Panc1 (cell line): Measurements from ENCODE around the gene LGALSL.

Source experiments
- CTCF ChIP-seq: fragments of 450-650 bp; IDR thresholded peaks from 2 replicates; pipeline ENCODE4 v1.5.1; 2017; ENCODE audit warnings: mild to moderate bottlenecking
- POLR2AphosphoS5 ChIP-seq: IDR thresholded peaks from 2 replicates; pipeline ENCODE4 v1.6.1; 2012; ENCODE audit warnings: mild to moderate bottlenecking, low read depth, low read length, moderate library complexity
- TCF7L2 ChIP-seq: IDR thresholded peaks from 2 replicates; pipeline ENCODE4 v1.6.1; 2011; ENCODE audit warnings: mild to moderate bottlenecking, low read depth, low read length, inconsistent platforms

- TF ChIP-seq POLR2AphosphoS5, result no peak
- no peak for TF ChIP-seq CTCF
- no peak for TF ChIP-seq TCF7L2
Measured at GRCh38 chr2:64472881-64473280, 18.9 kb downstream of the LGALSL start.
